HS-5 (cell line): ENCODE results near the gene KIAA1958.

Experiments
- DNase-seq: peaks from one replicate; pipeline ENCODE4 v3.0.0-alpha.2; 2012; ENCODE audit warnings: low read depth

Gene KIAA1958

DNA sequence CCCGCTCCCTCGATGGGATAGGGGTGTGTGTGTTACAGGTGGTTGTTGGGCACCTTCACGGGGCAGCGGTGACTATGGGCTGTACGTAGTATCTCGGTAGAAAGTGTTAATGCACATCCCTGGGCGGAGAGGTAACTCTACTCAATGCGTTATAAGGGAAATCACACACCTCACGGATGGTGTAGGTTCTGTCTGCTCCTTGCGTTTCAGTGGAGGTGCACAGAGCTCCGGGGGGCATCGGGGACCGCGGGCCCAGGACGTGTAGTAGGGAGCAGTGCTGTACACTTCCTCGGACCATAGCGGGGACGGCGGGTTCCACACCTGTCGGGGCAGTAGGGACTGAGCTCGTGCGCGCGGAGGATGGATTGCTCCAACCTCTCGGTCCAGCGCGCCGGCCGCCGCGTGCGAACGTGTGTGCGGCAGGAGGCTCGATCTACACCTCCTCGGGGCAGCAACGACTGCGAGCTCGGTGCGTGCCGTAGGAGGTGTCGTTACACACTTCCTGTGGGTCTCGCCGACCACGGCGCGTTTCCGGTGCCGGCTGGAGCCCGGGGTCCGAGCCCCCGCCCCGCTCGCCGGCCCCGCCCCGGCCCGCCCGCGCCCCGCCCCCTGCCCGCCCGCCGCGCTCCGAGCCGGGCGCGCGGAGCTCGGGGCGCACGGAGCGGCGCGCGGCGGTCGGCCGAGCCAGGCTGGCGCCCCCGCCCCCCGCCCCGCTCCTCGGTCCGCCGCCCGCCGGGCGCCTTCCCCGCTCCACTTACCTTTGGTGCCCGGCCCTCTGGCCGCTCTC lies at the start of gene KIAA1958:
KIAA1958 (plus strand) TSS at position 607 of the 787 bp plus-strand sequence. CDS start 87,254 bp downstream, outside the sequence.
- DNase-seq: peak; percentile 33

DNA sequence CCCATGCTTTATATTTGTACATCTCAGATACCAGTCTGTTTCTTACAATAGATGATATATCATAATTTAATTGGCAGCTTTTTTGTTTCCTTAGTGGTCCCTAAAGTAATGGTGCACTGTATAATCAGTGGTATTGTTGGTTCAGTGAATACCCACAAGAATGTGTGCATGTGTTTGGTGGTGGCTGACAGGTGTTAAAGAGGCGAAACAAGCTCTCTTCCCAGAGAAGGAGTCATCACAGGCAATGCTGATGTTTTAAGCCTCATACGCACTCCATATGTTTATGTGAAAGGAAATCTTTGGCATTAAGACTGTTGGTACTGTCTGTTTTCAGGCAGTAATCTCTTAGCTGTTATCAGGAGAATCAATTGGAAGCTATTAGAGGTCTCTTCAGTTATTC lies 49.2 kb upstream of the KIAA1958 start:
- no peak for DNase-seq

GRCh38 chr9:112439171-112439570 lies 47.5 kb upstream of the KIAA1958 start:
- DNase-seq: no peak

- no peak for DNase-seq
These were observed 46.8 kb upstream of the KIAA1958 start for GRCh38 chr9:112439825-112440224.

GRCh38 chr9:112443200-112443599 lies 43.4 kb upstream of the KIAA1958 start:
- no peak for DNase-seq

- no peak for DNase-seq
These were observed 43.0 kb upstream of the KIAA1958 start for GRCh38 chr9:112443636-112444035.

DNA sequence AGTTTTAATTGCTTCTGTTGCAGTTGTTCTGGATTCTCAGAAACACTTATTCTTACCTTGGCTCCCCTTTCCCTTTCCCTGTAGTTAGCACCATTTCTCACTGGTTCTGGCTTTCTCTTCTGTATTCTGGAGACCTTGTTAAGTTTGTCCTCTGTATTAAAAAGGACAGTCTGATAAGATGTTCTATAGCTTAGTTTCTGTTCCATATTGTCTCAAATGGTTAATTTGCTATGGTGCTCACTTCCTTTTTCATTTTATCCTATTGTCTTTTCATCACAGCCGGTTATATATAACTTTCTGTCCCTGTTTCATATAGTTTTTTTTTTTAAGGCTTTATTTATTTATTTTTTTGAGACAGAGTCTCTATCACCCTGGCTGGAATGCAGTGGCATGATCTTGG lies 41.4 kb upstream of the KIAA1958 start:
- no peak for DNase-seq

DNA sequence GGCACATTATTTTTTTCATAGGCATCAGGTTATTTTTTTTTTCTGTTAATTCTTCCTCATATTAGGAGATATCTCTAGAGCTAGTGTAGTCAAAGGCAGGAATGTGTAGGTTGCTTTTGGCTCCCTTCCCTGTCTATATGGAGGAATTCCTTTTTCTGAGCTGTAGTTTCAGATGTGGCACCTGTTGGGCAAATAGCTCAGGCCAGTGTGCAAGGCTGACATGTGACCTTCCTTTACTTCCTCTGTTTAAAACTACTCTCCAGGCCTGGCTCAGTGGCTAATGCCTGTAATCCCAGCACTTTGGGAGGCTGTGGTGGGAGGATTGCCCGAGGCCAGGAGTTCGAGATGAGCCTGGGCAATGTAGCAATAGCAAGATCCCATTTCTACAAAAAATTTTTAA lies 40.5 kb upstream of the KIAA1958 start:
- no peak for DNase-seq

DNA sequence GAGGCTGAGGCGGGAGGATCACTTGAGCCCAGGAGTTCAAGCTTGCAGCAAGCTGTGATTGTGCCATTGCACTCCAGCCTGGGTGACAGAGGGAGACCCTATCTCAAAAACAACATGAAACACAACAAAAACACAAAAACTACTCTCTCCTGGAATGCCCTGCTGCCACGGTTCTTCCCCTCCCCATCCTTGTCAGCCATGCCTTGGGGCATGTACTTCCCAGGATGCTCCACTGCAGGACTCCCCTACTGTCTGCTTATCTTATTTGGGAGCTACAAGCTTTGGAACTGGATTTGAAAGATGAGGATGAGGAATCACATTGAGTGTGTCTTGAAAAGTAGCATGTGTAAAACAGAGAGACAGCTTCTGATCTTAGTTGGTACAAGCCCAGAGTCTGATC lies 40.1 kb upstream of the KIAA1958 start:
- no peak for DNase-seq

GRCh38 chr9:112447283-112447761 lies 39.3 kb upstream of the KIAA1958 start:
- peak; percentile 20 for DNase-seq

- DNase-seq: no peak
These were observed 23.8 kb upstream of the KIAA1958 start for GRCh38 chr9:112462855-112463254.

- no peak for DNase-seq
These were observed 21.3 kb upstream of the KIAA1958 start for GRCh38 chr9:112465352-112465751.

DNA sequence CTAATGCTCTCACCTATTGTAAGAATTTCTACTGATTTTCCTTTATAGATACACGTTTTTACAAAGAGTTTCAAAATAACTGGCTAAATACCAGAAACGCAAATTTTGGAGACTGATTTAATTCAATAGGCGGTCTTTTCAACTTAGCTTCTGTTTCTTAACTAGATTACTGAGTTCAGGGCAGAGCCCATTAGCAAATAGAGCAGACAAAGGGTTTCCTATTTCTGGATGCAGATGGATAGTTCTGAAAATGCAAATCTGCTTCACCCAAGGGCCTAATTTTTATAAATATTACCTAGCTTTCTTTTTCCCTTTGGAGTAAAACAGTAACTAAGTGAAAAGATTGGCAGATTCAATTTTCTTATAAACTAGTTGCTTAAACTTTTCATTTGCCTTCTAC lies 13.6 kb upstream of the KIAA1958 start:
- DNase-seq: no peak

GRCh38 chr9:112473986-112474385 lies 12.6 kb upstream of the KIAA1958 start:
- no peak for DNase-seq

DNA sequence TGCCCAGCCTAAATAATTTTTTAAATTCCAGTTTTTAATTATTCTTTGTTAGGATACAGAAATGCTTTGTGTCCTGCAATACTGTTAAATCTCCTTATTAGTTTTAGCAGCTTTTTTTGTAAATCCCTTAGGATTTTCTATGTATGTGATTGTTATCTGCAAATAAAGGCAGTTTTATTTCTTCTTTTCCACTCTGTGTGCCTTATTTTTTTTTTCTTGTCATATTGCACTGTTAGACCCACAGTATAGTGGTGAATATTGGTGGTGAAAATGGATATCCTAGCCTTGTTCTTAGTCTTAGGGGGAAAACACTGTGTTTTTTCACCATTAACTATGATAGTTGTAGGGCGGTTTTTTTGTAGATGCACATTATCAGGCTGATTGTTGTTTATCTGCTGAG lies 11.3 kb upstream of the KIAA1958 start:
- DNase-seq: no peak

- DNase-seq: no peak
These were observed 9.3 kb upstream of the KIAA1958 start for GRCh38 chr9:112477330-112477729.

DNA sequence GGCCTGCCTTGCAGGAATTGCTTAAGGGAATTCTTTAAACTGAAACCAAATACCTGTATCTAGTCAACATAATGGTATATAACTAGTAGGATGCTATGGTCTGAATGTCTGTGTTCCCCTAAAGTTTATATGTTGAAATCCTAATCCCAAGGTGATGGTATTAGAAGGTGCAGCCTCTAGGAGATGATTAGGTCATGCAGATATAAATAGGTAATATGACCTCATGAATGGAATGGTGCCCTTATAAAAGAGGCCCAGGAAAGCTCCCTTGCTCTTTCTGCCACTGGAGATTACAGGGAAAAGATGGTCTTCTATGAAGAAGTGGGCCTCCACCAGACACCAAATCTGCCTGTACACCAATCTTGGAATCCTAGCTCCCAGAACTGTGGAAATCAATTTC lies 7.4 kb upstream of the KIAA1958 start:
- DNase-seq: no peak

- no peak for DNase-seq
These were observed 2.0 kb upstream of the KIAA1958 start for GRCh38 chr9:112484607-112485006.

GRCh38 chr9:112485574-112485973 lies 1.1 kb upstream of the KIAA1958 start:
- DNase-seq: no peak

DNA sequence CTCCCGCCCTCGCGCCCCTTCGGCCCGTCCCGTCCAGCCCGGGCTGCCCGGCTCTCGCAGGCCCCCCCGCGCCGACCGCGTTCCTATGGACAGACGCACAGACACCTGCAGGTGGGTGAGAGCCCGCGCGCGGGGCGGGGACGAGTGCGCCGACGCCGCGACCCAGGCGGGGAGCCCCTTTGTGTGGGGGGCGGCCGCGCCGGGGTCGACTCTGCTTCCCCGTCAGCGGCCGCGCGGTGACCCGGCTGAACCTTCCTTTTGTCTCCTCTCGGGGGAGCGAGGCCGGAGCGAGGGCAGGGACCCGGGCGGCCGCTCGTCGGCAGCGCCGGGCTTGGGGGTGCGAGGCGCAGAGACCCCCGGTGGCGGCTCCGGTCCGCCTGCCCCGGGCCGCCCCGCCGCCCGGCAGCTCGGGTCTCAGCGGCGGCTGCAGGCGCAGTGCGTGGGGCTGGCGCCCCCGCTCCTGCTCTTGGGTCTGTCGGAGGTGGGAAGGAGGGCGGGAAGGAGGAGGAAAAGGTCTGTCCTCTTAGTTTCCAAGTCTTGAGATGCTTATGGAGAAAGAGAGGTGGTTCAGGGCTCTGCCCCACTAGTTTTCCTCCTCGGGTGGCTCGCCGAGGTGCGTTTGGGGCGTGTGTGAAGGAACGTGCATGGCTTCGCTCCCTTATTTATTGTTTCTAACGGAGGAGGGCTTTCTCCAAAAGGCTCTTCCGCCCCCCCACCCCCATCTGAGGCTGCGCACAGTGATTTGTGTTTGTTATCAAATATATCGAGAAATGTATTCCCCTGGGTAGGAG lies 576 bp downstream of the KIAA1958 start:
- DNase-seq: peak; percentile 31

GRCh38 chr9:112487799-112488340 lies 1.2 kb downstream of the KIAA1958 start:
- DNase-seq: no peak

- DNase-seq: no peak
These were observed 2.5 kb downstream of the KIAA1958 start for GRCh38 chr9:112489039-112489546.
